A673 (cell line): ENCODE results near the gene ETS2. TPM values are rescaled to one million over a fixed set of nuclear protein-coding genes. Genes with fewer than 3 reads are reported as not detected.

Source experiments
- BruUV-seq: library from RNA; stranded (reverse); fragments of 400-500 nt; replicated peaks from 2 replicates; lab custom pipeline; 2021; lab: Mats Ljungman, UMichigan
- CTCF ChIA-PET: fragments of 300-600 bp; sonication (Branson Sonifier 250); formaldehyde crosslinking; loops from one replicate; lab custom pipeline; 2022; ENCODE audit warnings: antibody characterized with exemption; lab: Charles Lee
- POLR2A ChIA-PET: fragments of 300-600 bp; sonication (Branson Sonifier 250); formaldehyde crosslinking; loops from one replicate; lab custom pipeline; 2022; ENCODE audit warnings: antibody characterized with exemption; ENCODE audit not compliant: low non-redundant PET; lab: Charles Lee
- DNase-seq: peaks from one replicate; pipeline ENCODE4 v3.0.0-alpha.2; 2015; ENCODE audit warnings: low spot score
- H3K27ac ChIP-seq: fragments of 200-600 bp; sonication (generic); 2 replicates; pipeline ENCODE4 v1.5.1; 2016; ENCODE audit warnings: mixed run types, low read depth, mild to moderate bottlenecking, mixed read lengths, antibody characterized with exemption, low read length; ENCODE audit not compliant: poor library complexity, severe bottlenecking
- H3K27me3 ChIP-seq: fragments of 200-600 bp; sonication (generic); replicated peaks from 2 replicates; pipeline ENCODE4 v1.6.1; 2017; ENCODE audit warnings: mixed run types, low read depth, mild to moderate bottlenecking, mixed read lengths, antibody characterized with exemption, low read length; ENCODE audit not compliant: insufficient read depth, poor library complexity
- H3K36me3 ChIP-seq: fragments of 200-600 bp; sonication (generic); 2 replicates; pipeline ENCODE4 v1.6.1; 2016; ENCODE audit warnings: mixed run types, mild to moderate bottlenecking, mixed read lengths, antibody characterized with exemption, low read length; ENCODE audit not compliant: insufficient read depth, poor library complexity, severe bottlenecking
- H3K4me1 ChIP-seq: fragments of 200-600 bp; sonication (generic); 2 replicates; pipeline ENCODE4 v1.6.1; 2017; ENCODE audit warnings: mixed run types, mild to moderate bottlenecking, mixed read lengths, antibody characterized with exemption, low read length; ENCODE audit not compliant: insufficient read depth, poor library complexity, severe bottlenecking
- H3K4me3 ChIP-seq: fragments of 200-600 bp; sonication (generic); 2 replicates; pipeline ENCODE4 v1.5.1; 2016; ENCODE audit warnings: low read depth, mixed run types, mild to moderate bottlenecking, mixed read lengths, low read length; ENCODE audit not compliant: poor library complexity, severe bottlenecking
- H3K9me3 ChIP-seq: fragments of 200-600 bp; sonication (generic); 2 replicates; pipeline ENCODE4 v1.6.1; 2016; ENCODE audit warnings: mixed run types, low read depth, mild to moderate bottlenecking, mixed read lengths, antibody characterized with exemption, low read length; ENCODE audit not compliant: poor library complexity, severe bottlenecking
- CTCF ChIP-seq: fragments of 300-800, 200-600 bp; sonication (generic); conservative IDR thresholded peaks from 2 replicates; pipeline ENCODE4 v1.5.1; 2017; ENCODE audit warnings: low read depth, mild to moderate bottlenecking, antibody characterized with exemption, low read length, moderate library complexity, mixed read lengths
- EZH2 ChIP-seq: fragments of 200-600 bp; sonication (generic); IDR thresholded peaks from 2 replicates; pipeline ENCODE4 v1.6.1; 2017; ENCODE audit warnings: borderline replicate concordance, low read depth, mild to moderate bottlenecking, mixed read lengths, antibody characterized with exemption, low read length; ENCODE audit not compliant: poor library complexity, severe bottlenecking
- intact Hi-C: fragments of 100-400 bp; cut with micrococcal nuclease; formaldehyde crosslinking; loops from one replicate; pipeline ENCODE4 v1.10.0; 2022; ENCODE audit not compliant: unreplicated experiment
- total RNA-seq: library from RNA; stranded (reverse); gene quantifications from 2 replicates; pipeline ENCODE4 v1.2.3, GENCODE V29; 2021

The ETS2 gene
- total RNA-seq, 1 experiment from 2014 or later: 45.6 TPM

- intact Hi-C loops: loop anchor here (5.0 to 10.0 kb wide), 2 partner anchors 73 to 330 kb away; no protein-coding TSS in a partner anchor
- Histone ChIP-seq H3K27me3 (no peaks in the 10 kb centered on the region), H3K4me3 (peak overlapping the region; percentile 87), H3K9me3 (no peaks in the 10 kb centered on the region), H3K27ac (peak overlapping the region; percentile 64), H3K4me1 (peaks cover 14% of the 10 kb centered on the region), H3K36me3 (no peaks in the 10 kb centered on the region)
- TF ChIP-seq EZH2 (no peak), CTCF (peak; percentile 67)
- peak; percentile 68 for DNase-seq
- BruUV-seq: TSS peak; percentile 41
- CTCF ChIA-PET: no interaction called here
- POLR2A ChIA-PET: interaction anchor here (1.2 kb wide), 1 partner anchor 10 kb away, joined by 3 read pairs; no protein-coding TSS in a partner anchor
These were observed 871 bp upstream of the ETS2 start for GRCh38 chr21:38804789-38805327.

- POLR2A ChIA-PET: no interaction called here
- DNase-seq: peak; percentile 11
- CTCF ChIA-PET: no interaction called here
- TF ChIP-seq EZH2: no peak
- no peak for TF ChIP-seq CTCF
- Histone ChIP-seq H3K27ac (peak overlapping the region; percentile 88), H3K36me3 (peaks cover 11% of the 10 kb centered on the region), H3K4me1 (peaks cover 27% of the 10 kb centered on the region), H3K9me3 (no peaks in the 10 kb centered on the region), H3K27me3 (no peaks in the 10 kb centered on the region), H3K4me3 (peak overlapping the region; percentile 87)
- intact Hi-C loops: loop anchor here (5.0 to 10.0 kb wide), 2 partner anchors 74 to 328 kb away; no protein-coding TSS in a partner anchor
- BruUV-seq: no TSS peak
These were observed 618 bp downstream of the ETS2 start for GRCh38 chr21:38806153-38806941.

GRCh38 chr21:38806942-38807284, 1.2 kb downstream of the ETS2 start:
- ChIA-PET POLR2A (no interaction called here), CTCF (no interaction called here)
- peaks cover 33% of the 10 kb centered on the region for H3K4me1 ChIP-seq
- intact Hi-C loops: loop anchor here (5.0 to 10.0 kb wide), 2 partner anchors 75 to 328 kb away; no protein-coding TSS in a partner anchor
- peaks cover 11% of the 10 kb centered on the region for H3K36me3 ChIP-seq
- H3K27ac ChIP-seq: peak overlapping the region; percentile 88
- BruUV-seq: no TSS peak
- DNase-seq: peak; percentile 49
- peak overlapping the region; percentile 87 for H3K4me3 ChIP-seq
- H3K9me3 ChIP-seq: no peaks in the 10 kb centered on the region
- TF ChIP-seq EZH2 (no peak), CTCF (no peak)
- H3K27me3 ChIP-seq: no peaks in the 10 kb centered on the region
